Measurements from ENCODE around the gene KLF3. TPM values are rescaled to one million over a fixed set of nuclear protein-coding genes. Genes with fewer than 3 reads are reported as not detected.

Gene KLF3
- total and polyA plus RNA-seq, 2 of the 4 experiments (the other 2 are of a cell fraction) = 8.2 to 12.6 TPM

- H3K27ac ChIP-seq (ENCODE audit: insufficient read depth, low read length) = no peak overlapping the region
- no TSS peak for BruUV-seq (replicated peaks)
- no peak overlapping the region for H3K23ac ChIP-seq (ENCODE audit: low read depth, low read length)
These were observed 42.3 kb downstream of the KLF3 start for GRCh38 chr4:38706301-38706700.

More at GRCh38 chr4:38706301-38706700, 42.3 kb downstream of the KLF3 start:
- ATAC-seq (ENCODE audit: low read depth) (no peak), DNase-seq (no peak)
- no peak overlapping the region for H2AK9ac ChIP-seq (replicated peaks; ENCODE audit: low read depth, low read length, poor library complexity)
- WGBS, 2 experiments (ENCODE audit: extremely low coverage in 2 of 2, insufficient read length in 1 of 2) = no CpG with 5 or more reads among the region's 2 CpGs
- no peaks in the 10 kb centered on the region; the same call in 1 of the 2 replicates for H4K20me1 ChIP-seq (ENCODE audit: insufficient read depth, low read length)
- H3K36me3 ChIP-seq (ENCODE audit: control insufficient read depth, insufficient read depth, low read length) = no peaks in the 10 kb centered on the region
- ChIA-PET POLR2A (ENCODE audit: unreplicated experiment) (no interaction called here), CTCF (no interaction called here)
- no peak overlapping the region for H3K14ac ChIP-seq (replicated peaks; ENCODE audit: low read depth, low read length)
- H3K9me1 ChIP-seq (ENCODE audit: insufficient read depth, low read length) = no peaks in the 10 kb centered on the region
- H4K91ac ChIP-seq (ENCODE audit: insufficient read depth, low read depth, low read length) = no peak overlapping the region
- H3K4me3 ChIP-seq (ENCODE audit: insufficient read depth, low read depth, low read length) = no peak overlapping the region
- H3K4me2 ChIP-seq (ENCODE audit: low read depth, low read length) = no peak overlapping the region
- intact Hi-C loops (cut with micrococcal nuclease) = no loop called here
- in situ Hi-C loops (cut with MboI; ENCODE audit: low sequenced_read_pairs) = no loop called here
- H3K56ac ChIP-seq (ENCODE audit: extremely low read depth, insufficient read depth, low read length) = no peak overlapping the region
- no peak overlapping the region for H3K4ac ChIP-seq (ENCODE audit: low read depth, low read length)
- no peak overlapping the region for H3K18ac ChIP-seq (ENCODE audit: low read depth, low read length)
- H2AFZ ChIP-seq (replicated peaks; ENCODE audit: low read length, poor library complexity) = no peak overlapping the region
- no peak overlapping the region for H2BK120ac ChIP-seq (ENCODE audit: low read depth, low read length)
- no peak overlapping the region for H2BK5ac ChIP-seq (ENCODE audit: low read depth, low read length, poor library complexity, severe bottlenecking)
- H3K9ac ChIP-seq (ENCODE audit: low read depth, low read length) = no peak overlapping the region
- H3K9me3 ChIP-seq (ENCODE audit: control insufficient read depth, insufficient read depth, low read length) = no peaks in the 10 kb centered on the region
- no peak overlapping the region for H2BK15ac ChIP-seq (ENCODE audit: low read depth, low read length)
- dilution Hi-C loops (cut with HindIII; ENCODE audit: low sequenced_read_pairs, unreplicated experiment) = no loop called here
- no peak overlapping the region for H2BK20ac ChIP-seq (ENCODE audit: low read depth, low read length)
- H3K4me1 ChIP-seq (ENCODE audit: control insufficient read depth, insufficient read depth, low read length) = no peaks in the 10 kb centered on the region
- no peaks in the 10 kb centered on the region for H3K79me1 ChIP-seq (ENCODE audit: low read depth in 1 of 2, low read length in 2 of 2)
- TF ChIP-seq MAFK (IDR thresholded peaks at IDR 0.05; ENCODE audit: low read depth, low read length) (no peak), RCOR1 (IDR thresholded peaks at IDR 0.05; ENCODE audit: insufficient replicate concordance, low read length) (no peak), RFX5 (IDR thresholded peaks at IDR 0.05; ENCODE audit: low read depth, low read length) (no peak), CTCF (conservative IDR thresholded peaks at IDR 0.05; ENCODE audit: low read depth, low read length) (no peak), USF2 (IDR thresholded peaks at IDR 0.05; ENCODE audit: low read depth, low read length) (no peak), RAD21 (IDR thresholded peaks at IDR 0.05; ENCODE audit: low read length) (no peak), FOS (IDR thresholded peaks at IDR 0.05; ENCODE audit: low read depth, low read length) (no peak), ELK1 (IDR thresholded peaks at IDR 0.05; ENCODE audit: borderline replicate concordance, low read depth, low read length) (no peak), BHLHE40 (IDR thresholded peaks at IDR 0.05; ENCODE audit: low read depth, low read length) (no peak), SMC3 (IDR thresholded peaks at IDR 0.05; ENCODE audit: low read depth, low read length) (no peak), POLR2A (IDR thresholded peaks at IDR 0.05; ENCODE audit: low read depth, low read length) (no peak), MXI1 (IDR thresholded peaks at IDR 0.05; ENCODE audit: borderline replicate concordance, low read depth, low read length) (no peak), CHD1 (IDR thresholded peaks at IDR 0.05; ENCODE audit: low read depth, low read length) (no peak), CEBPB (IDR thresholded peaks at IDR 0.05; ENCODE audit: low read depth, low read length) (no peak)
- no peak overlapping the region for H4K5ac ChIP-seq (ENCODE audit: low read depth, low read length)
- no peak overlapping the region for H4K8ac ChIP-seq (ENCODE audit: low read depth in 2 of 2, low read length in 2 of 2)
- peaks cover 4% of the 10 kb centered on the region; the same call in 1 of the 2 replicates for H3K27me3 ChIP-seq (ENCODE audit: control insufficient read depth, insufficient read depth, low read length)
- H2AK5ac ChIP-seq (ENCODE audit: low read depth, low read length) = no peak overlapping the region
